DOHH2 (cell line): Measurements from ENCODE around the gene RAP1GAP.

Source experiments
- H3F3A ChIP-seq: fragments of 200-600 bp; sonication (generic), shearing (Covaris generic); 2 replicates; pipeline ENCODE4 v1.6.0; 2016; ENCODE audit warnings: antibody characterized with exemption, mild to moderate bottlenecking; ENCODE audit not compliant: control insufficient read depth, insufficient read depth
- H3K27ac ChIP-seq: fragments of 200-600 bp; sonication (generic); 2 replicates; pipeline ENCODE4 v1.5.1; 2014; ENCODE audit warnings: low read depth, mild to moderate bottlenecking, low read length, moderate library complexity
- H3K27me3 ChIP-seq: fragments of 200-600 bp; sonication (generic); 2 replicates; pipeline ENCODE4 v1.6.1; 2014; ENCODE audit warnings: mild to moderate bottlenecking, low read length, mixed read lengths; ENCODE audit not compliant: control insufficient read depth
- H3K36me3 ChIP-seq: fragments of 200-600 bp; sonication (generic); 2 replicates; pipeline ENCODE4 v1.6.1; 2014; ENCODE audit warnings: mild to moderate bottlenecking, low read length, moderate library complexity, mixed read lengths; ENCODE audit not compliant: control insufficient read depth
- H3K4me1 ChIP-seq: fragments of 200-600 bp; sonication (generic); 2 replicates; pipeline ENCODE4 v1.6.1; 2014; ENCODE audit warnings: mild to moderate bottlenecking, low read length, mixed read lengths; ENCODE audit not compliant: control insufficient read depth
- H3K4me2 ChIP-seq: fragments of 200-600 bp; sonication (generic); 2 replicates; pipeline ENCODE4 v1.6.0; 2014; ENCODE audit warnings: mild to moderate bottlenecking, low read length, moderate library complexity
- H3K4me3 ChIP-seq: fragments of 200-600 bp; sonication (generic); 2 replicates; pipeline ENCODE4 v1.5.1; 2014; ENCODE audit warnings: mild to moderate bottlenecking, low read length, mixed read lengths
- H3K79me2 ChIP-seq: fragments of 200-600 bp; sonication (generic); 2 replicates; pipeline ENCODE4 v1.6.1; 2014; ENCODE audit warnings: mild to moderate bottlenecking, low read length, mixed read lengths; ENCODE audit not compliant: control insufficient read depth
- H3K9me2 ChIP-seq: fragments of 200-600 bp; sonication (generic); replicated peaks from 2 replicates; pipeline ENCODE4 v1.6.1; 2014; ENCODE audit warnings: mild to moderate bottlenecking, low read length, mixed read lengths; ENCODE audit not compliant: control insufficient read depth
- H3K9me3 ChIP-seq: fragments of 200-600 bp; sonication (generic); 2 replicates; pipeline ENCODE4 v1.6.1; 2014; ENCODE audit warnings: antibody characterized with exemption, low read length, mixed read lengths; ENCODE audit not compliant: control insufficient read depth, insufficient read depth
- H4K20me1 ChIP-seq: fragments of 200-600 bp; sonication (generic); 2 replicates; pipeline ENCODE4 v1.6.0; 2014; ENCODE audit warnings: low read depth, mild to moderate bottlenecking, antibody characterized with exemption, low read length, moderate library complexity; ENCODE audit not compliant: control insufficient read depth, insufficient read depth
- EZH2phosphoT487 ChIP-seq: fragments of 200-600 bp; sonication (generic); IDR thresholded peaks from 2 replicates; pipeline ENCODE4 v1.6.1; 2017; ENCODE audit warnings: borderline replicate concordance, mild to moderate bottlenecking, antibody characterized with exemption, low read length, moderate library complexity, mixed read lengths
- TF ChIP-seq, protein P1 (sequence below): fragments of 200-600 bp; sonication (generic); IDR thresholded peaks from one replicate; pipeline ENCODE4 v1.5.1; 2014; ENCODE audit warnings: antibody characterized with exemption, mild to moderate bottlenecking, low read depth, low read length; ENCODE audit not compliant: poor library complexity, severe bottlenecking

Gene RAP1GAP

DNA sequence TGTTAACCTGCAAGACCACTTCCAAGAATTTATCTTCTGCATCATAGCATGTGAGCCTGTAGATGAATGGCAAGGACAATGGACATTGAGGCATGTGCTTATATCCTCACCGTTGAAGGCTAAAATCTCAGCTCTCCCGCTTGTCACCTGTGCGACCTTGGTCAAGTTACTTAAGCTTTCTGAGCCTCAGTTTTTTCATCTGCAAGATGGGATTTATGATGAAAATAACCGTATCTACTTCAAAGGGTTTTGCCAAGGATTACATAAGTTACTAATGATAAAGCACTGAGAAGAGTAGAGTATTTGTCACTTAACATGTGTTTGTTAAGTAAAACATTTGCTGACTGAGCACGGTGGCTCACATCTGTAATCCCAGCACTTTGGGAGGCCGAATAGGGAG is 14.9 kb downstream of the RAP1GAP start:
- H3K36me3 ChIP-seq, result no peaks in the 10 kb centered on the region
- no peak overlapping the region for H3K4me3 ChIP-seq
- H3K27me3 ChIP-seq, result peaks cover 19% of the 10 kb centered on the region
- no peaks in the 10 kb centered on the region for H3K9me3 ChIP-seq
- H3K9me2 ChIP-seq, result no peaks in the 10 kb centered on the region
- H3F3A ChIP-seq, result no peaks in the 10 kb centered on the region
- no peak overlapping the region for H3K4me2 ChIP-seq
- H4K20me1 ChIP-seq, result no peaks in the 10 kb centered on the region
- H3K79me2 ChIP-seq, result no peaks in the 10 kb centered on the region
- no peaks in the 10 kb centered on the region; the same call in 1 of the 2 replicates for H3K4me1 ChIP-seq
- TF ChIP-seq EZH2phosphoT487, result no peak
- TF ChIP-seq, protein P1, sequence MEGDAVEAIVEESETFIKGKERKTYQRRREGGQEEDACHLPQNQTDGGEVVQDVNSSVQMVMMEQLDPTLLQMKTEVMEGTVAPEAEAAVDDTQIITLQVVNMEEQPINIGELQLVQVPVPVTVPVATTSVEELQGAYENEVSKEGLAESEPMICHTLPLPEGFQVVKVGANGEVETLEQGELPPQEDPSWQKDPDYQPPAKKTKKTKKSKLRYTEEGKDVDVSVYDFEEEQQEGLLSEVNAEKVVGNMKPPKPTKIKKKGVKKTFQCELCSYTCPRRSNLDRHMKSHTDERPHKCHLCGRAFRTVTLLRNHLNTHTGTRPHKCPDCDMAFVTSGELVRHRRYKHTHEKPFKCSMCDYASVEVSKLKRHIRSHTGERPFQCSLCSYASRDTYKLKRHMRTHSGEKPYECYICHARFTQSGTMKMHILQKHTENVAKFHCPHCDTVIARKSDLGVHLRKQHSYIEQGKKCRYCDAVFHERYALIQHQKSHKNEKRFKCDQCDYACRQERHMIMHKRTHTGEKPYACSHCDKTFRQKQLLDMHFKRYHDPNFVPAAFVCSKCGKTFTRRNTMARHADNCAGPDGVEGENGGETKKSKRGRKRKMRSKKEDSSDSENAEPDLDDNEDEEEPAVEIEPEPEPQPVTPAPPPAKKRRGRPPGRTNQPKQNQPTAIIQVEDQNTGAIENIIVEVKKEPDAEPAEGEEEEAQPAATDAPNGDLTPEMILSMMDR, result no peak
- no peak overlapping the region for H3K27ac ChIP-seq

DNA sequence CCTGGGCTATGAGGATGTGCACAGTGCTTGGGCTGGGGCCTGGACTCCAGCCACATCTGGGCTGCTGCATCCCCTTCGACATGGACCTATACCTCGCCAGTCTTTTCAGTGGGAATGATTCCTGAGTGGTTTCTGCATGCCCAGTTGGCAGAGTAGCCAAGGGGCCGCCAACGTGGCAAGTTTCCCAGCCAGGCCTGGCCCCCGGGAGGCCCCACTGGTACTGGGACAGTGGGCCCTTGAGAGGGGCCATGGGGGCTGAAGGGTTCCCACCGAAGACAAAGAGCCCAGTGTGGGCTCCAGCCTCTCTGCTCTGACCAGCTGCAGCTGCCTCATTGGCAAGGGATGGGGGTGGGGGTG is 15.4 kb downstream of the RAP1GAP start:
- Histone ChIP-seq H3K4me2 (no peak overlapping the region), H4K20me1 (no peaks in the 10 kb centered on the region), H3K4me1 (no peaks in the 10 kb centered on the region; the same call in 1 of the 2 replicates), H3K4me3 (no peak overlapping the region), H3K27ac (no peak overlapping the region), H3K27me3 (peaks cover 19% of the 10 kb centered on the region), H3K79me2 (no peaks in the 10 kb centered on the region), H3F3A (no peaks in the 10 kb centered on the region), H3K9me2 (no peaks in the 10 kb centered on the region), H3K9me3 (no peaks in the 10 kb centered on the region), H3K36me3 (no peaks in the 10 kb centered on the region)
- TF ChIP-seq EZH2phosphoT487, result no peak
- TF ChIP-seq, protein P1, result no peak

DNA sequence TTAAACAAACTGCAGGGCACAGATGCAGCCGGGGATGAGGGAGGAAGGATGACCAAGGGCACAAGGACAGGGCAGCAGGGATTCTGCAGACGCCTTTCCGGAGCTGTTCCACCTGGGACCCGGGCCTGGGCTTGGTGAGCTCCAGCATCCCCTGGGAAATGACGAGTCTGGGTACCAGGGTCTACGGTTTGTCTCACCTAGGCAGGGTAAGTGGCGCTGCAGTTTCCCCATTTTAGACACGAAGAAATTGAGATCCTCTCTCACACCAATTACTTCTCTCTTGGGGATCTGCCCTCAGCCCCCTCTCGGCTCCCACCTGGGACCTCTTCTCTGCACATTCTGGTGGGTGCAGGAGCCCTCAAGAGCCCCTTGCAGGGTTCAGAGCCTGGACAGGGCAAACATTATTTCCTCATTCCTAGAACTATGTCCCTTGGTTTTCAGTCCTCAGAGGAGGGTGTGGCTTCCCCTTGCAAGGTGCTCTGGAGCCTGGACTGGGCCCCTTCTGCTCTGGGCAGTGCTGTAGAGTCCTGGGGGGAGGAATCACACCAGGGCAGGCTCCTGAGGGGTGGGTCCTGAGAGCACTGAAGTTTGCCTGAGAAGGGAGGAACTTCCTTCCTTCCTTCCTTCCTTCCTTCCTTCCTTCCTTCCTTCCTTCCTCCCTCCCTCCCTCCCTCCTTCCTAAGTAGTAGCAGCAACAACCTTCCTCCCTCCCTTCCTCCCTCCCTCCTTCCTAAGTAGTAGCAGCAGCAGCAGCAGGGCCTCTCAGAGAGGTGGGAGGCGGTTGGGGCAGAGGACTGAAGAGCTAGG is 16.0 kb downstream of the RAP1GAP start:
- no peaks in the 10 kb centered on the region for H3K79me2 ChIP-seq
- H4K20me1 ChIP-seq, result no peaks in the 10 kb centered on the region
- no peaks in the 10 kb centered on the region; the same call in 1 of the 2 replicates for H3K4me1 ChIP-seq
- no peaks in the 10 kb centered on the region for H3F3A ChIP-seq
- H3K4me2 ChIP-seq, result no peak overlapping the region
- no peaks in the 10 kb centered on the region for H3K9me2 ChIP-seq
- H3K4me3 ChIP-seq, result no peak overlapping the region
- H3K27ac ChIP-seq, result no peak overlapping the region
- H3K9me3 ChIP-seq, result no peaks in the 10 kb centered on the region
- no peaks in the 10 kb centered on the region for H3K36me3 ChIP-seq
- TF ChIP-seq, protein P1, result no peak
- TF ChIP-seq EZH2phosphoT487, result no peak
- H3K27me3 ChIP-seq, result peaks cover 19% of the 10 kb centered on the region
